ENCODE data around the gene ADGRG6. TPM values are rescaled to one million over a fixed set of nuclear protein-coding genes. Genes with fewer than 3 reads are reported as not detected.
A peak's percentile ranks its signal among the peaks of the same experiment; 100 is the strongest.

ADGRG6 gene
- total RNA-seq, 1 experiment from 2014 or later, result 30.3 TPM

DNA sequence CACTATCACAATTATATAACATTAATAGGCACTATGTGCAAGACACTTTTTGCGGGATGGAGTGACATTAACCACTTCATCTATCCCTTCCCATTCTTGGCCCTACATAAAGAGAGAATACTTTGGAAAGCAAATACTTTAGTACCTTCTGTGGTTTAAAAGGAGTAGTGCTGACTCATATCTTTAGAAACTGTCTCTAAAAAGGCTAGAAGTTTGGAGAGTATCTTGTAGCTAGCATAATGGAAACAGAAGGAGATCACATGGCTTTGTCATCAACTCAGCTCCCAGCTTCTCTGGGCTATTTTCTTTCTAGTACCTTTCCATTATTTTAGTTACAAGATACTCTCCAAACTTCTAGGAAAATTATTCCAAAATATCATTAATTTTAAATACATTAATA is 157.5 kb downstream of the ADGRG6 start:
- Histone ChIP-seq H3K9me2 (ENCODE audit: insufficient read depth) (no peaks in the 10 kb centered on the region), H3K27ac (no peak overlapping the region), H3F3A (ENCODE audit: insufficient read depth, low read depth) (no peaks in the 10 kb centered on the region), H3K4me3 (no peak overlapping the region), H4K20me1 (ENCODE audit: insufficient read depth) (no peaks in the 10 kb centered on the region), H3K4me1 (replicated peaks; ENCODE audit: insufficient read depth) (no peaks in the 10 kb centered on the region), H3K9me3 (ENCODE audit: insufficient read depth, low read depth) (0 out of 2 replicates have a peak, but pooled peaks cover 10% of the 10 kb centered on the region), H3K79me2 (ENCODE audit: low read depth) (no peaks in the 10 kb centered on the region), H3K4me2 (no peak overlapping the region), H2AFZ (no peak overlapping the region), H3K27me3 (ENCODE audit: insufficient read depth, low read depth) (no peaks in the 10 kb centered on the region), H3K36me3 (ENCODE audit: low read depth) (no peaks in the 10 kb centered on the region)
- TF ChIP-seq, protein P1, sequence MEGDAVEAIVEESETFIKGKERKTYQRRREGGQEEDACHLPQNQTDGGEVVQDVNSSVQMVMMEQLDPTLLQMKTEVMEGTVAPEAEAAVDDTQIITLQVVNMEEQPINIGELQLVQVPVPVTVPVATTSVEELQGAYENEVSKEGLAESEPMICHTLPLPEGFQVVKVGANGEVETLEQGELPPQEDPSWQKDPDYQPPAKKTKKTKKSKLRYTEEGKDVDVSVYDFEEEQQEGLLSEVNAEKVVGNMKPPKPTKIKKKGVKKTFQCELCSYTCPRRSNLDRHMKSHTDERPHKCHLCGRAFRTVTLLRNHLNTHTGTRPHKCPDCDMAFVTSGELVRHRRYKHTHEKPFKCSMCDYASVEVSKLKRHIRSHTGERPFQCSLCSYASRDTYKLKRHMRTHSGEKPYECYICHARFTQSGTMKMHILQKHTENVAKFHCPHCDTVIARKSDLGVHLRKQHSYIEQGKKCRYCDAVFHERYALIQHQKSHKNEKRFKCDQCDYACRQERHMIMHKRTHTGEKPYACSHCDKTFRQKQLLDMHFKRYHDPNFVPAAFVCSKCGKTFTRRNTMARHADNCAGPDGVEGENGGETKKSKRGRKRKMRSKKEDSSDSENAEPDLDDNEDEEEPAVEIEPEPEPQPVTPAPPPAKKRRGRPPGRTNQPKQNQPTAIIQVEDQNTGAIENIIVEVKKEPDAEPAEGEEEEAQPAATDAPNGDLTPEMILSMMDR (conservative IDR thresholded peaks at IDR 0.05), result no peak
- TF ChIP-seq EZH2 (IDR thresholded peaks at IDR 0.05; ENCODE audit: low read depth), result no peak
- no peak for DNase-seq
- no TSS peak for BruUV-seq (replicated peaks)
- POLR2A ChIA-PET (ENCODE audit: unreplicated experiment), result no interaction called here
- intact Hi-C loops (cut with micrococcal nuclease; ENCODE audit: unreplicated experiment), result no loop called here
- CTCF ChIA-PET, result no interaction called here

DNA sequence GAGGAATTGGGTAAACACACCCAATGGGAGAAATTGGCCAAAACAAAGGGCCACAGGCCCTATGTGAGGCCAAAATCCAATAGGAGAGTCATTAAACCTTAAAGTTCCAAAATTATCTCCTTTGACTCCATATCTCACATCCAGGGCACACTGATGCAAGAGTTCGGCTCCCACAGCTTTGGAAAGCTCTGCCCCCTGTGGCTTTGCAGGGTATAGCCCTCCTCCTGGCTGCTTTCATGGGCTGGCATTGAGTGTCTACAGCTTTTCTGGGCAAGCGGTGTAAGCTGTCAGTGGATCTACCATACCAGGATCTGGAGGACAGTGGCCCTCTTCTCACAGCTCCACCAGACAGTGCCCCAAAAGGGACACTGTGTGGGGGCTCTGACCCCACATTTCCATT is 160.5 kb downstream of the ADGRG6 start:
- Histone ChIP-seq H4K20me1 (ENCODE audit: insufficient read depth) (no peaks in the 10 kb centered on the region), H3K9me3 (ENCODE audit: insufficient read depth, low read depth) (0 out of 2 replicates have a peak, but pooled peaks cover 10% of the 10 kb centered on the region), H3K4me1 (replicated peaks; ENCODE audit: insufficient read depth) (no peaks in the 10 kb centered on the region), H3K9me2 (ENCODE audit: insufficient read depth) (no peaks in the 10 kb centered on the region), H2AFZ (no peak overlapping the region), H3K36me3 (ENCODE audit: low read depth) (no peaks in the 10 kb centered on the region), H3K4me2 (no peak overlapping the region), H3K27ac (no peak overlapping the region), H3F3A (ENCODE audit: insufficient read depth, low read depth) (no peaks in the 10 kb centered on the region), H3K79me2 (ENCODE audit: low read depth) (no peaks in the 10 kb centered on the region), H3K27me3 (ENCODE audit: insufficient read depth, low read depth) (no peaks in the 10 kb centered on the region), H3K4me3 (no peak overlapping the region)
- DNase-seq, result no peak
- POLR2A ChIA-PET (ENCODE audit: unreplicated experiment), result no interaction called here
- BruUV-seq (replicated peaks), result no TSS peak
- intact Hi-C loops (cut with micrococcal nuclease; ENCODE audit: unreplicated experiment), result no loop called here
- TF ChIP-seq EZH2 (IDR thresholded peaks at IDR 0.05; ENCODE audit: low read depth), result no peak
- TF ChIP-seq, protein P1 (conservative IDR thresholded peaks at IDR 0.05), result peak; percentile 28; the same call in 1 of the 2 replicates
- CTCF ChIA-PET, result no interaction called here

DNA sequence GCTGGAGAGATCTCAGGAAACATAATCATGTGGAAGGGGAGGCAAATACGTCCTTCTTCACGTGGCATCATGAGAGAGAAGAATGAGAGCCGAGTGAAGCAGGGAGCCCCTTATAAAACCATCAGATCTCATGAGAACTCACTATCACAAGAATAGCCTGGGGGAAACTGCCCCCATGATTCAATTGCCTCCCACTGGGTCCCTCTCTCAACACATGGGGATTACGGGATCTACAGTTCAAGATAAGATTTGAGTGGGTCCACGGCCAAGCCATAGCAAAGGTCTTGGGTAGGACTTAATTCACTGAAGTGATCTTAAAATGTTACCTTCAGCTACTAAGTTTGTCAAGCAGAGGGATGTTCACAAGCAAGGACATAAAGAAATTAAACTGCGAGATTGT is 162.2 kb downstream of the ADGRG6 start:
- Histone ChIP-seq H3K9me3 (ENCODE audit: insufficient read depth, low read depth) (0 out of 2 replicates have a peak, but pooled peaks cover 10% of the 10 kb centered on the region), H4K20me1 (ENCODE audit: insufficient read depth) (no peaks in the 10 kb centered on the region), H3K4me3 (no peak overlapping the region), H2AFZ (no peak overlapping the region), H3K9me2 (ENCODE audit: insufficient read depth) (no peaks in the 10 kb centered on the region), H3F3A (ENCODE audit: insufficient read depth, low read depth) (no peaks in the 10 kb centered on the region), H3K4me1 (replicated peaks; ENCODE audit: insufficient read depth) (no peaks in the 10 kb centered on the region), H3K27ac (no peak overlapping the region), H3K4me2 (no peak overlapping the region), H3K36me3 (ENCODE audit: low read depth) (no peaks in the 10 kb centered on the region), H3K27me3 (ENCODE audit: insufficient read depth, low read depth) (no peaks in the 10 kb centered on the region), H3K79me2 (ENCODE audit: low read depth) (no peaks in the 10 kb centered on the region)
- no TSS peak for BruUV-seq (replicated peaks)
- CTCF ChIA-PET, result no interaction called here
- DNase-seq, result no peak
- intact Hi-C loops (cut with micrococcal nuclease; ENCODE audit: unreplicated experiment), result no loop called here
- TF ChIP-seq, protein P1 (conservative IDR thresholded peaks at IDR 0.05), result no peak
- TF ChIP-seq EZH2 (IDR thresholded peaks at IDR 0.05; ENCODE audit: low read depth), result no peak
- POLR2A ChIA-PET (ENCODE audit: unreplicated experiment), result no interaction called here
